Endothelial cell of hepatic sinusoid (primary cell): ENCODE data around the gene RAC3.

Experiments used
- in situ Hi-C: cut with HindIII; loops from 2 replicates; pipeline ENCODE4 v1.10.0; 2017; ENCODE audit warnings: low sequenced_read_pairs

The RAC3 gene

DNA sequence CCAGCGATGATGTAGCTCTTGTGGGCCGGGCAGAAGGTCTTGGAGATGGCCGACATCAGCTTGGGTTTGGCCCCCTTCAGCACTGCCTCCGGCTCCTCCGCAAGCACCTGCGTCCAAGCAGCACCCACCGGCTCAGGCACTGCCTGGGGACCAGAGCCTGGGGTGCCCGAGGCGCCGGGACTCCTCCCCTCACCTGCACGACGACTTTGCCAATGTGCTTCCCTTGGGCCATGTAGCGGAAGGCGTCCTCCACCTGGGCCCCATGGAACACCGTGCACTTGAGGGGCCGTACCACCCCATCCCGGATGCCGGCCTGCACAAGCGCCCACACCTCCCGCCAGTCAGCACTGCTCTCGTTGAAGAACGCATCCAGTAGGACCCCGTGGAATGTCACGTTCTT, 51.5 kb downstream of the RAC3 start:
- in situ Hi-C loops: no loop called here
